Thoracic aorta (tissue), 2 donors: Measurements from ENCODE around the gene LRRC73. TPM values are rescaled to one million over a fixed set of nuclear protein-coding genes. Genes with fewer than 3 reads are reported as not detected.

Experiments
- total RNA-seq, 2 donors: library from RNA; depleted of rRNA; stranded (reverse); fragments of >200 nt; gene quantifications; one replicate each; pipeline versions ENCODE4 v1.1.0 to v1.2.3, GENCODE V29; 2016

Gene LRRC73
- total RNA-seq, 2 donors from 2014 or later = 0.54 to 0.63 TPM

Other genes starting within 250 kb of the LRRC73 start
- not detected for gene SLC22A7, start 212.1 kb downstream of the LRRC73 start, total RNA-seq
- gene CRIP3, start 201.5 kb downstream of the LRRC73 start, total RNA-seq = not detected
- 10 to 100 TPM; 13.0 to 24.1 TPM for gene ZNF318, start 140.7 kb downstream of the LRRC73 start, total RNA-seq
- 10 to 100 TPM; 24.3 to 58.9 TPM for gene ABCC10, start 82.8 kb downstream of the LRRC73 start, total RNA-seq
- not detected for gene DLK2, start 54.8 kb downstream of the LRRC73 start, total RNA-seq
- gene TJAP1, start 32.8 kb downstream of the LRRC73 start, total RNA-seq = 10 to 100 TPM; 19.5 to 21.0 TPM
- gene YIPF3, start 6.6 kb upstream of the LRRC73 start, total RNA-seq = 100 to 1,000 TPM in 1 of 2 donors, 10 to 100 TPM in 1; 92.2 to 160 TPM
- 10 to 100 TPM in 1 of 2 donors, 1 to 10 TPM in 1; 9.9 to 29.2 TPM for gene POLR1C, start 6.7 kb upstream of the LRRC73 start, total RNA-seq
- 10 to 100 TPM; 11.9 to 33.2 TPM for gene XPO5, start 65.7 kb upstream of the LRRC73 start, total RNA-seq
- gene POLH, start 65.8 kb upstream of the LRRC73 start, total RNA-seq = 10 to 100 TPM in 1 of 2 donors, 1 to 10 TPM in 1; 9.0 to 11.9 TPM
- 10 to 100 TPM; 45.9 to 66.1 TPM for gene GTPBP2, start 118.9 kb upstream of the LRRC73 start, total RNA-seq
- 10 to 100 TPM; 11.3 to 24.8 TPM for gene MAD2L1BP, start 125.5 kb upstream of the LRRC73 start, total RNA-seq
- gene RSPH9, start 134.7 kb upstream of the LRRC73 start, total RNA-seq = not detected
- gene MRPS18A, start 177.4 kb upstream of the LRRC73 start, total RNA-seq = 10 to 100 TPM; 21.2 to 39.4 TPM